ENCODE measurements around the gene TSPAN15.

Gene TSPAN15

DNA sequence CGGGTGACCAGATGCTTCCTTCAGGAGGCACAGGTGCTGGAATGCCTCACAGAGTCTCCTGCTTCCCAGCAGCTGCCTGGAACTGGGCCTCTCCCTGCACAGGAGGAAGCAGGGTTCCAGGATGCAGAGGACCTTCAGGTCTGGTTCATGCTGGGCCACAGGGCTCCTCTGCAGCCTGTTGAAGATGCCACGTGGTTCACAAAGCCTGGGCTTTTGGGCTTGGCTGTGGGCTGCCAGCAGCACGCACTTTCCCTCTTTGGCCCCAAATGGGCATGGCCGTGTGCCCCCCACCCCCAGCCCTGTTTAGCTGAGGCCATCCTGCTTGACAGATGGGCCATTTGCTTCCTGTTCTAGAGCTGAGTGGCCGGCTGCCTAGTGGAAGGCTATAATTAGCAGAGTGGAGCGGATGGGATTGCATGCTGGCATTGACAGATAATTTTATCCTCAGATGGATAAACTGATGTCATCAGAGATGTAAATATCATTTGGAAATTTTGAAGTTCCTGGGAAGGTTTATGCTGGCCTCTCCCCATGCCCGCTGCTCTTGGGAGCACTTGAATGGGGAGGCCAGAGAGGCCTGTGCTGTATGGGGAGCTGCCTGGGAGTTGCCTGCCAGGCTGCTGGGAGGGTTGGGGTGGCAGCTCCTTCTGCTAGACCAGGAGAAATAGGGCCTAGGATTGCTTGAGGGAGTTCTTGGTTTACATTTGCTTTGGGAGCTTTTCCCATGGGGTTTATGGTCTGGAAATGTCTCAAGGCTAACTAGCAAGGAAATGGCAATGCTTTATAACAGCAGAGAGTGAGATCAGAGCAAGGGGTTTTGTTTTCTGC, 28.2 kb downstream of the TSPAN15 start:
- Histone ChIP-seq H3K4me3 (ENCODE audit: low read length, poor library complexity, severe bottlenecking) (no peak overlapping the region), H4K20me1 (ENCODE audit: insufficient read depth, low read length, poor library complexity, severe bottlenecking) (no peaks in the 10 kb centered on the region), H3K27me3 (ENCODE audit: insufficient read depth, low read length, poor library complexity, severe bottlenecking) (no peaks in the 10 kb centered on the region), H3K79me2 (ENCODE audit: insufficient read depth, low read length) (no peaks in the 10 kb centered on the region), H3K9me3 (ENCODE audit: insufficient read depth, low read depth, low read length) (no peaks in the 10 kb centered on the region), H3K9ac (ENCODE audit: low read depth, low read length, poor library complexity, severe bottlenecking) (no peak overlapping the region), H3K9me2 (replicated peaks; ENCODE audit: low read depth, low read length) (no peaks in the 10 kb centered on the region), H3F3A (ENCODE audit: low read depth) (no peaks in the 10 kb centered on the region), H3K4me2 (ENCODE audit: low read depth, low read length, poor library complexity, severe bottlenecking) (no peak overlapping the region), H3K36me3 (ENCODE audit: insufficient read depth, low read length) (no peaks in the 10 kb centered on the region), H2AFZ (ENCODE audit: low read length) (no peak overlapping the region), H3K4me1 (ENCODE audit: insufficient read depth, low read length, poor library complexity, severe bottlenecking) (peaks cover 10% of the 10 kb centered on the region)
- no peak for TF ChIP-seq EZH2phosphoT487 (IDR thresholded peaks at IDR 0.05; ENCODE audit: borderline replicate concordance)
- TF ChIP-seq, protein P1, sequence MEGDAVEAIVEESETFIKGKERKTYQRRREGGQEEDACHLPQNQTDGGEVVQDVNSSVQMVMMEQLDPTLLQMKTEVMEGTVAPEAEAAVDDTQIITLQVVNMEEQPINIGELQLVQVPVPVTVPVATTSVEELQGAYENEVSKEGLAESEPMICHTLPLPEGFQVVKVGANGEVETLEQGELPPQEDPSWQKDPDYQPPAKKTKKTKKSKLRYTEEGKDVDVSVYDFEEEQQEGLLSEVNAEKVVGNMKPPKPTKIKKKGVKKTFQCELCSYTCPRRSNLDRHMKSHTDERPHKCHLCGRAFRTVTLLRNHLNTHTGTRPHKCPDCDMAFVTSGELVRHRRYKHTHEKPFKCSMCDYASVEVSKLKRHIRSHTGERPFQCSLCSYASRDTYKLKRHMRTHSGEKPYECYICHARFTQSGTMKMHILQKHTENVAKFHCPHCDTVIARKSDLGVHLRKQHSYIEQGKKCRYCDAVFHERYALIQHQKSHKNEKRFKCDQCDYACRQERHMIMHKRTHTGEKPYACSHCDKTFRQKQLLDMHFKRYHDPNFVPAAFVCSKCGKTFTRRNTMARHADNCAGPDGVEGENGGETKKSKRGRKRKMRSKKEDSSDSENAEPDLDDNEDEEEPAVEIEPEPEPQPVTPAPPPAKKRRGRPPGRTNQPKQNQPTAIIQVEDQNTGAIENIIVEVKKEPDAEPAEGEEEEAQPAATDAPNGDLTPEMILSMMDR (conservative IDR thresholded peaks at IDR 0.05; ENCODE audit: low read length) = no peak

DNA sequence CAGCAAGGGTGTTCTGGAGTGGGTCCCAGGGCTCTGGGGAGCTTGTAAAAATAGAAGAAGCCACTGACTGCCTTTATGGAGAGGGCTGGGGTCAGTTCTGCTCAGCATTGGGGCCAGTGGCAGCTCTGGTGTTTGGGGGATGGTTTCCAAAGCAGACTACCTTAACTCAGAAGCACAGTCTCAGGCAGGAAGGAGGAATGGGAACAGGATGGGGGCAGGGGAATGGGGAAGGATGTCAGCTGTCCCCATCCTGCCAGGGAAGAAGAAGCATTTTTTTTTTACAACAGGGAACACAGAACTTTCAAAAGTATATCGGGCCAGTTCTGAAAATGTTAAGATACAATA, 28.8 kb downstream of the TSPAN15 start:
- Histone ChIP-seq H3K4me3 (ENCODE audit: low read length, poor library complexity, severe bottlenecking) (no peak overlapping the region), H3F3A (ENCODE audit: low read depth) (no peaks in the 10 kb centered on the region), H3K4me2 (ENCODE audit: low read depth, low read length, poor library complexity, severe bottlenecking) (no peak overlapping the region), H3K9me3 (ENCODE audit: insufficient read depth, low read depth, low read length) (no peaks in the 10 kb centered on the region), H2AFZ (ENCODE audit: low read length) (no peak overlapping the region), H3K9ac (ENCODE audit: low read depth, low read length, poor library complexity, severe bottlenecking) (no peak overlapping the region), H3K27me3 (ENCODE audit: insufficient read depth, low read length, poor library complexity, severe bottlenecking) (no peaks in the 10 kb centered on the region), H3K79me2 (ENCODE audit: insufficient read depth, low read length) (no peaks in the 10 kb centered on the region), H3K4me1 (ENCODE audit: insufficient read depth, low read length, poor library complexity, severe bottlenecking) (peaks cover 10% of the 10 kb centered on the region), H4K20me1 (ENCODE audit: insufficient read depth, low read length, poor library complexity, severe bottlenecking) (no peaks in the 10 kb centered on the region), H3K9me2 (replicated peaks; ENCODE audit: low read depth, low read length) (no peaks in the 10 kb centered on the region), H3K36me3 (ENCODE audit: insufficient read depth, low read length) (no peaks in the 10 kb centered on the region)
- TF ChIP-seq, protein P1 (conservative IDR thresholded peaks at IDR 0.05; ENCODE audit: low read length) = no peak
- no peak for TF ChIP-seq EZH2phosphoT487 (IDR thresholded peaks at IDR 0.05; ENCODE audit: borderline replicate concordance)

DNA sequence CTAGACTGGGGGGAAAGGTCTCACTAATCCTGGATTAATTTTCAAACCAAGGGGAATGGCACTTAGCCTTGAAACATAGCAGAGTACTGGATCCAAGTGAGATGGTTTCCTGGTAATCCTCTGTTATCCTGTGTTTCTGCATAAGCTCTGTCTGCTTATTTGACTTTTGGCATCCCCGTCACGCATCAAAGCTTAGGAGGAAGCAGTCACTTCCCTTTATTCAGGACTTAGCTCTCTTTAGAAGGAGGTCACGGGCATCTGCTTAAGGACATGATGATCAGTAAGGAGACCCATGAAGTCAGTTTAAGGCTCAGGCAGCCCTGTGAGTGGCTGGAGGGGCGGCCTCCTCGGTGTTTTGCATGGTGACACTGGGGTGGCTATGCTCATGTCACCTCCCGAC, 30.0 kb downstream of the TSPAN15 start:
- Histone ChIP-seq H3K9ac (ENCODE audit: low read depth, low read length, poor library complexity, severe bottlenecking) (no peak overlapping the region), H3K79me2 (ENCODE audit: insufficient read depth, low read length) (no peaks in the 10 kb centered on the region), H3K4me1 (ENCODE audit: insufficient read depth, low read length, poor library complexity, severe bottlenecking) (peaks cover 10% of the 10 kb centered on the region), H3K9me3 (ENCODE audit: insufficient read depth, low read depth, low read length) (no peaks in the 10 kb centered on the region), H3F3A (ENCODE audit: low read depth) (no peaks in the 10 kb centered on the region), H3K4me2 (ENCODE audit: low read depth, low read length, poor library complexity, severe bottlenecking) (no peak overlapping the region), H3K9me2 (replicated peaks; ENCODE audit: low read depth, low read length) (no peaks in the 10 kb centered on the region), H3K27me3 (ENCODE audit: insufficient read depth, low read length, poor library complexity, severe bottlenecking) (no peaks in the 10 kb centered on the region), H4K20me1 (ENCODE audit: insufficient read depth, low read length, poor library complexity, severe bottlenecking) (no peaks in the 10 kb centered on the region), H2AFZ (ENCODE audit: low read length) (no peak overlapping the region), H3K36me3 (ENCODE audit: insufficient read depth, low read length) (no peaks in the 10 kb centered on the region), H3K4me3 (ENCODE audit: low read length, poor library complexity, severe bottlenecking) (no peak overlapping the region)
- TF ChIP-seq, protein P1 (conservative IDR thresholded peaks at IDR 0.05; ENCODE audit: low read length) = no peak
- no peak for TF ChIP-seq EZH2phosphoT487 (IDR thresholded peaks at IDR 0.05; ENCODE audit: borderline replicate concordance)
